NCI-H1436 (cell line): ENCODE data around the gene SPIN3.
"Not testable (repeated sequence)": the region's sequence is repeated elsewhere in the genome, so short reads cannot be mapped to it uniquely, and the experiment has no call there.

Experiments
- DNase-seq: peaks from one replicate; lab custom pipeline; 2025; lab: John Stamatoyannopoulos, UW

The SPIN3 gene

DNA sequence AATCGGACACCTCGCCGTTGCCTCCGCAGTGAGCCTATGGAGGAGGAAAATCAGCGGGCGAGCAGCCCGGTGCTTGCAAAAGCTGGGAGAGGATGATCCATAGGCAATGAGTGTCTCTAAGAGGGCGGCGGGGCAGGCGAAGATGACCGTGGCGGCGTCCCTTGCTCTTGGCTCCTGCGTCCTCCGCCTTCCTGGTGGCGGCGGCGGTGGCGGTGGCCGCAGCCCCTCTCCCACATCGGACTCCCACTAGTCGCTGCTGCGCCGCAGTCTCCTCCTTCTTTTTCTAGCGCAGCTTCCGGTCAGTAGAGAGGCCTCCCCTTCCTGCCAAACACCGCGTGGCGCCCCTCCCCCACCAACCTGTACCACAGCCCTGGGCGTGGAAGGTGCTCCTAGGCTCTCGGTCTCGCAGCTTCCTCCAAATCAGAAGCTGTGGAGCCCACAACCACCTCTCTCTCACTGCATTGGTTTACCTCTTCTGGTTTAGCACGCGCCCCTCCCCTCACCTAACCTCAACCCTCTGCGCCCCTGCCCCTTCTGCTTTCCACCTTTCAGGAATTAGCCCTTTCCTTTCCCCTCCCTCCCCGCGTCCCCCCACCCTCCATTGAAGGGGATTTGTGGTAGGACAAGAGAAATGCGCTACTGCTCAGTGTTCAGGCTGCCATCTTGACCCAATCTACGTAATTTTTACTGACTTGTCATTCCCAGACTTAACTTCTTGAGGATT, at the start of gene SPIN3:
TSS of gene SPIN3 (minus strand) at position 271 of the 724 bp plus-strand sequence. CDS start 594 bp downstream, outside the sequence.
- DNase-seq = peak; percentile 74

DNA sequence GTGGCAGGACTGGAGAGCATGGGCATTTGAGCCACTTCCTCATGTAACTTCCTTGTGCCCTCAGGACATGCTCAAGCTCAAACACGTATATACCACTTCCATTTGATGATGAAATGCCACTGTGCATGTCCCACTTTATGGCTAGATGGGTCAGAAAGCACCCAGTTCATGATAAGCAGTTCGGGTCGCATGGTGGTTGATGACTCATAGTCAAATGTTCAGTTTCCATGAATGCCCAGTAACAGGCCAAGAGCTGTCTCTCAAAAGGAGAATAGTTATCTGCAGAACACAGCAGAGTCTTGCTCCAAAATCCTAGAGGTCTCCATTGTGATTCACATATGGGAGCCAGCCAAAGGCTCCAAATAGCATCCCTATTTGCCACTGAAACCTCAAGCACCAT, 48.9 kb upstream of the SPIN3 start:
- DNase-seq = no peak

DNA sequence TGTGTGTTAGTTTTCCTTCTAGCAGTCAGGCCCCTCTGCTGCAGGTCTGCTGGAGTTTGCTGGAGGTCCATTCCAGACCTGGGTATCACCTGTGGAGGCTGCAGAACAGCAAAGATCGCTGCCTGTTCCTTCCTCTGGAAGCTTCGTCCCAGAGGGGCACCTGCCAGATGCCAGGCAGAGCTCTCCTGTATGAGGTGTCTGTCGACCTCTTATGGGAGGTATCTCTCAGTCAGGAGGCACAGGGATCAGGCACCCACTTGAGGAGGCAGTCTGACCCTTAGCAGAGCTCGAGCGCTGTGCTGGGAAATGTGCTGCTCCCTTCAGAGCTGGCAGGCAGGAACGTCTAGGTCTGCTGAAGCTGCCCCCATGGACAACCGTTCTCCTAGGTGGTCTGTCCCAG, 41.9 kb upstream of the SPIN3 start:
- DNase-seq = not testable (repeated sequence)

DNA sequence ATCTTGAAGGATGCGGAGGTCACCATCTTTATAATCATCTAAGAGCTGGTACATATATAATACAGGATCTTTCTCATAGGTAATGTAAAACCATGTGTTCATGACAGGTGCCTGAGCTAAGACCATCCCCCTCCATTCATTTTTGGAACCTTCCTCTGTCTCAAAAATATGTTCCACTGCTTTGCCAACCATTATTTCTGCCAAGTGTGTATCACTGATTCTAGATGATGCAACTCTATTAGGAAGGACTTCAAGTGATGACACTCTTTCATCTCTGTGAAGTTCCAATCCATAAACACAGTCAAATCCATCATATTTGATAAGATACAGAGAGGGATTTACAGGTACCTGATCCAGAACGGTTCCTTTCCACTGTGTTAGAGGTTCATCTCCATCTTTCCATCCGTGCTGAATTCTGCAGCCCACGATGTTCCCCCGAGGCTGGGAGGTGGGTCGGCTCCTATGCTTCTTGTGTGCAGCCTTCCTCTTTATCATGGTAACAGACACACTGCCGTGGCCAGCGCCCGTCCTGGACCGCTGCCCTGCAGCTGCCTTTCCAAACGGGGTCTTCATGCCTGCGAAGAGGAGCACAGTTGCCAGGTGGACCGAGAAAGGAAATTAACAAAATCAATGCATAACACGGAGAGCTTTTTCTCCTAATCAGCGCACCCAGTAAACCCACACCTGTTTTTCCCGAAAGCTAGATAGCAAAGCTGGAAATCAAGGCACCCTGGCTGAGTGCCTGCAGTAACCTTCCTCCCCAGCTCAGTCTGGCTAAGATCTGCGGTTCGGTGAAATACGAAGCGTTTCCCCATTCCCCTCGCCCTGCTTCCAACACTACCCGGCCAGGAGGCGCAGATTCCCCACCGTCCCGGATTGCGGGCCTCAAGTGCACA, 718 bp downstream of the SPIN3 start:
- no peak for DNase-seq

DNA sequence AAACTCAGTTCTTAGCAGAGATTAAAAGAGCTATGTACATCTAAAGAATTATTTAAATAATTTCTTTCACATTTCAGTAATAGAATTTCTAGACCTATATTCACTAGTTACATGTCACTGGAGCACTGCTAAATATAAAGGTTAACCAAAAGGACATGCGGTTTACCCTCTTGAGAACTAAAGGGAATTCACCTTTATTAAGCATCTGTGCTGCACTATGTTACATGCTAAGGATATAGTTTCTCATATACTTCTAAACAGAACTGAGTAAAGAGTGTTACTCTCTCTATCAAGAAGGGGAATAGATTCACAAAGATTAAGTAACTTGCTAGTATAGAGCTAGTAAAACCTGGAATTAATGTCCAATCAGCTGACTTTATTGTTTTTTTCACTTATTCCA, 7.6 kb downstream of the SPIN3 start:
- DNase-seq = no peak

DNA sequence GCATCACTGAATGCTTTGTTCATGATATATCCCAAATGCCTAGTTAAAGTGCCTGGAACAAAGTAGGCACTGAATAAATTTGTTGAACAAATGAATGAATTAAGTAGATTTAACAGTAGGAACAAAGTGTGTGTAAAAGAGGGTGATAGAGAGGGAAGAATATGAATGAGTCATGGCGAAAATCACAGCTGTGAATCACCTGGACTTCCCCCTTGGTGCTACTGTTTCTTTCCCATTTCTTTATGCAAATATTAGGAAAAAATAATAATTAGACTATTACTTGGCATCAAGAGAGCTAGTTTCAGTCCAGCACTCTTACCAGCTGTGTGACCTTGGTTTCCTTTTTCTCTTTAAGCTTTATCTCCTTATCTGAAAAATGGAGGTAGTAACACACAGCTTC, 9.2 kb downstream of the SPIN3 start:
- DNase-seq = no peak

DNA sequence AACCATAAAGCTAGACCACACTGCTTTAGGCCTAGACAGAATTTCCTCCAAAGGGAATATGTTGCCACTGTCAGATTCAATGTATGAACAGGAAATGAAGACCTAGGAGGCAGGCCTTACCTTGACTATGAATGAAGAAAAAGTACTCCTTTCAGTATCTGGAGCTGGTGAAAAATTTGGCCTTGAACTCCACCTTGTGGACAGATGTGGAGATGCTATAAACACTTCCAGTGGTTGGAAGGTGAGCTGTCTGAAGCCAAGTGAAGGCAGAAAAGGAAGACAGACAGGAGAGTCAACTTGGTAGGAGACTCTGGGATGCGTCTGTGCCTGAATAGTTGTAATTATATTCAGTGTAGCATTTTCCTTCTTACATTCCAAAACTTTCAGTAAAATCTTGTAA, 17.2 kb downstream of the SPIN3 start:
- no peak for DNase-seq

DNA sequence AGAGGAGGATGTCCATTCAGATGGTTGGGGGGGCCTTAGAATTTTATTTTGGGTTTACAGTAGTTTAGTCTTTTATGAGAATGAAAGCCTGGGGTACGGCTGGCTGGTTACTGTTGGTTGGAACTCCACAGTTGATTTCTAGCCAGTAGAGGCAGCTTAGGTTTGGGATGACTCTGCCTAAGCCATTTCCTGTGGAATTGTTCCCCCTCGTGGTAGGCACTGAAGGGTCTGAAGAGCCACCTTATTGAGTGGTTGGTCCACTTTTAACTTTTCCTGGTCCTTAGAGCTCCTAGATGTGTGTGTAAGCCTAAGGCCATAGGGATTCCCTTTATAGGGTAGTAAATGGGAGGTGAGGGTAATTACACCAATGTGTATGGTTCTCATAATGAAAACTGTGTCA, 19.7 kb downstream of the SPIN3 start:
- DNase-seq = no peak

DNA sequence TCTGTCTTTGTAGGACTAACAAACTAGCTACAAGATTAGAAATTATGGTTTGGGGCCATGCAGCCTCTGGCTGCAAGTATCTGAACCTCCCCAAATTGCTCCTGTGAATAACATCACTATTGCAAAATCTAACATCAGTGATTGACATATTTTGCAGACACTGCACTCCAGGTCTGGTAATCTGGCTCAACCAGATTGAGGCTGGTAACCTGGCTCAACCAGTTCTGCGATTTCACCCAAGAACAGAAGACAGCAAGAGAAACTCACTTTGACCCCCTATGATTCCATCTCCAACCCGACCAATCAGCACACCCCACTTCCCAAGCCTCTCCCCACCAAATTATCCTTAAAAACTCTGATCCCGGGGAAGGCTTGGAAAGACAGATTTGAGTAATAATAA, 20.9 kb downstream of the SPIN3 start:
- no peak for DNase-seq

DNA sequence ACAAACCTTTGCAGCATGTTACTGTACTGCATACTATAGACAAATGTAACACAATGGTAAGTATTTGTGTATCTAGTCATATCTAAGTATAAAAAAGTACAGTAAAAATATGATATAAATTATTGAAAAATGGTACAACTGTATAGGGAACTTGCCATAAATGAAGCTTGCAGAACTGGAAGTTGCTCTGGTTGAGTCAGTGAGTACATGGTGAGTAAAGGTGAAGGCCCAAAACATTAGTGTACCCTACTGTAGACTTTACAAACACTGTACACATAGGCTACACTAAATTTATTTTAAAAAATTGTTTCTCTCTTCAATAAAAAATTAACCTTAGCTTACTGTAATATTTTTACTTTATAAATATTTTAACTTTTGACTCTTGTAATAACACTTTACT, 25.8 kb downstream of the SPIN3 start:
- DNase-seq = no peak

DNA sequence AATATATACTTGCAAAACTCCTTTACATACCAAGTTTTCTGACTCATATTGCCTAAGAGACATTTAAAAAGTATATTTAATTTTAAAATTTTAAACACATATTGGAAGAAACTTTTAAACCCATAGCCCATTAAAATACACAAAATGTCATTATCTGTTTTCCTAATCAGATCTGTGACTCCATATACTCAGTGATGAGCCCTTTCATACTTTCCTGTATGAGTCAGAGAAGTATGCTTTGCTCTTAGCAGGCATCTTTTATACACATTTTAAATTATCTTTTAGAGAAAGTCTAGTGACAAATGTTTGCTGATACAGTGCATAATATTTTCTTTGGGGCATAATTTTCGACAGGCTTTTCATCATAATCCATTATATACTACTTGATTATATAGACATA, 26.4 kb downstream of the SPIN3 start:
- DNase-seq = no peak

DNA sequence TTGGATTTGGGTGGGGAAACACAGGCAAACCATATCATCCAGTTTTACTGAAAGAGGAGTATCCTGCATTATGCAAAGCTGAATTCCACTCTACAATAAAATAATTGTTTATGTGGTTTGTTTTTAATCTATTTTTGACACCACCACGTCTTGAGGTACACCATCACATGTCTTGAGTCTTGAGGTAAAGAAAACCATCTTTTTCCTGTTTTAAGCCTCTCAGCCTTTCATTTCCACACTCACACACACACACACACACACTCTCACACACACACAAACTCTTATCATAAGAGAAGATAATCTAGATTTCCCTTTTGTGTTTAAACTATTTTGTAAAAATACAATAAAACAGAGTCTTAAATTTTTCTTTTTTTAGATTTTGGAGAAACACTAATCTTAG, 32.0 kb downstream of the SPIN3 start:
- DNase-seq = no peak

DNA sequence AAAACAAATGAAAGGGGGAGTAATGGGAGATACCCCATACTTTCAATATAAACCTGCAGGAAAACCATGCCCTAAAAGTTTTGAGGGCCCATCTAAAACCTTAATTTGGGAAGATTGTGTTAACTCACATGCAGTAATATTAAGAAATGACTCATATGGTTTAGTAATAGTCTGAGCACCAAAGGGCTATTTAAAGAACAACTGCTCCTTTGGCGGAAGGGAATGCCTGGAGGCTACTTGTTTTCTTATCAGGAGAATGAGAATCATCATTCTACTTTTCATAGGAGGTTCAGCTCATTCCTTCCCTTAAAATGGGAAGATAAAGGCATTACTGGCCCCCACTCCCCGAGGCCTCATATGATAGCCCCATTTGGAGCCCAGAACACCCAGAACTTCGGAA, 47.6 kb downstream of the SPIN3 start:
- DNase-seq = no peak

DNA sequence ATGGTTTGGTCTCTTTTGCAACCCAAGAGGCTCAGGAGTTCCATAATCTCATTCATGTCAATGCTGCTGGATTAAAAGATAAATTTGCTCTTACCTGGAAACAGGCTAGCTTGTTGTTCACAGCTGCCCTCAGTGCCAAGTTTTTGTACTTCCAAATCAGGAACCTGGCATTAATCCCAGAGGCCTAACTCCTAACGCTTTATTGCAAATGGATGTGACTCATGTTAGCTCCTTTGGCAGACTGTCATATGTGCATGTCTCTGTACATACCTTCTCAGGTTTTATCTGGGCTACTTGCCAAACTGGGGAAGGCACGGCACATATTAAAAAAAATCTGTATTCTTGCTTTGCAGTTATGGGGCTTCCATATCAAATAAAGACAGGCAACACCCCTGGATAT, 49.1 kb downstream of the SPIN3 start:
- DNase-seq = not testable (repeated sequence)

DNA sequence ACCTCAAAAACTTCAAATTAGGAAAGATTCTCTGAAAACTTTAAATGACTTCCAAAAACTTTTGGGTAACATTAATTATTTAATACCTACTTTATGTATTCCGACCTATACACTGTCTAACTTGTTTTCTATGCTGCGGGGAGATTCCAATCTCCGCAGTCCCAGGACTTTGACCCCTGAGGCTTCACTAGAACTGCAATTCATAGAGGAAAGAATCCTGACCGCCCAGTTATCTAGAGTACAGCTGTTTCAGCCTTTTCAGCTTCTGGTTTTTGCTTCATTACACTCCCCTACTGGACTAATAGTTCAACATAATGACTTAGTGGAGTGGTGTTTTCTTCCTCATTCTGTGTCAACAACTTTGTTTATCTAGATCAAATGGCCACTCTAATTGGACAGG, 50.1 kb downstream of the SPIN3 start:
- DNase-seq = not testable (repeated sequence)

DNA sequence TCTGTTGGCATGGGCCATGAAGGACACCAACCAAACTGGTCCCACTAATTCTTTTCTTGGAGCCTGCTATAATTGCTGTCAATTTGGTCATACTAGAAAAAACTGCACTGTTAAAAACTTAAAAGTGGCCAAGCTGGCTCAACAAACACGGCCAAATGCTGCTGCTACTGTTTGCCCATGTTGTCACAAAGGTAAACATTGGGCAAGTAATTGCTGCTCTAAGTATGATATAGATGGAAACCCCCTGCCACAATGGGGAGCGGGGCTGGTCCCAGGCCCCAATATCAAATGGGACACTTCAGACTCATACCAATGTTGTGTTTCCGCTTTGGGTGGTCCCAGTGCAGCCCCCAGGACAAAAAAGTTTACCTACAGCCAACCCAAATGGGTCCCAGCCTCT, 52.1 kb downstream of the SPIN3 start:
- DNase-seq = no peak
